ACHN (cell line): ENCODE results near the gene ARNT2.

Experiments
- DNase-seq: peaks from one replicate; pipeline ENCODE4 v3.0.0-alpha.2; 2015
- in situ Hi-C: cut with HindIII; loops from 2 replicates; pipeline ENCODE4 v1.10.0; 2017; ENCODE audit warnings: low sequenced_read_pairs, low pct_ligation_motif_present, low pct_unique_long_range_greater_than_20kb

The ARNT2 gene

GRCh38 chr15:80558631-80559319, 154.6 kb downstream of the ARNT2 start:
- DNase-seq = no peak
- in situ Hi-C loops = no loop called here

DNA sequence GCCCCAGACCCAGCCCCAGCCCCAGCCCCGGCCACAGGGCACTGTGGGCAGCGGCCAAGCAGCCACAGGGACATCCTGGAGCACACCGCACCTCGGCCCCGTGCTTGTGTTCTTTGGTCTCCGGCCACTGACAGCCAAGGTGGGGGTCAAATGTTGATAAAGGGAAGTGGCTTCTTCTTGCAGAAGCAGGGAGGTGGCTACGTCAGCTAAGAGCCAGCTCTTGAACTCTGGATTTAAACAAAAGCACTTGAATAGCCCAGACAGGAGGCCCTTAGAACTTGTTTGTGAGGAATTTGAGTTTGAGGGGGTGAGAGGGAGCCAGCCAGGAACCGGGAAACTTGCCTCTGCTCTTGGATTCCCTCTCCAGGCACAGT, 155.1 kb downstream of the ARNT2 start:
- DNase-seq = no peak
- in situ Hi-C loops = no loop called here

- in situ Hi-C loops = no loop called here
- no peak for DNase-seq
Observed at GRCh38 chr15:80559761-80560160, 155.6 kb downstream of the ARNT2 start.

DNA sequence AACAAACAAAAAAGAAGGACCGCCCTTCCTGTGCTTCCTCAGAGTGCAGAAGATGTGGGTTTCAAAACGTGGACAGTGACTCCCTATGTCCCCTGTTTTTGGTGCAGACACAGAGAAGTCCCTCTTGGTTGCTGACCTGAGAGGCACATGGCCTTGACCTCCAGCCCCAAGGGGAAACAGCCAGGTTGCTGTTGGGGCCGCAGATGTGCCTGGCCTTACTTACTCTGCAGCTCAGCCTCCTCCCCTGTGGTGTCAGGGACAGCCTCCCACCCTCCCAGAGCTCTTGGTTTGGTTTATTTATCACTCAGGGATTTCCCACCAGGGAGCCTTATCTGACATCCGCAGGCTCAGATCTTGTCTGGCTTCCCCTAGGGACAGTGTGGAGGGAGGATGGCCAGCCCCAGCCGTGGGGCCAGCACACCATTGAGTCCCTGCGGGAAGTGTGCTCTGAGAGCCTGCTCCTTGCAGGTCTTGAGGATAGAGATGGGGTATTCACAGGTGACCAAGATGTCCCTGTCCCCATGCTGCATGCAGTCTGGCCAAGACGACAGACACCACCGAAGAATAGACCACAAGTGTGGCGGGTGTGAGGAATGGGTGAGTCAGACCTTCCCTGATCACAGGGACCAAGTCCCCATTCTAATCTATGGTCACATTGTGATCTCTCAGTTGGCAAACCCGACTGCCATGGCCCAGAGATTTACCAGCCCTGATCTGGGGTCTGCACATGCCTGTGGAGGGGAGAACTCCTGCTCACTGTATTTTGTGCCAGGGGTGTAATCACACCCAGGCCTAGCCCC, 156.6 kb downstream of the ARNT2 start:
- DNase-seq = no peak
- in situ Hi-C loops = no loop called here

GRCh38 chr15:80561500-80561899, 157.3 kb downstream of the ARNT2 start:
- DNase-seq = no peak
- in situ Hi-C loops = no loop called here

- in situ Hi-C loops = no loop called here
- DNase-seq = no peak
Observed at GRCh38 chr15:80562033-80562432, 157.9 kb downstream of the ARNT2 start.

DNA sequence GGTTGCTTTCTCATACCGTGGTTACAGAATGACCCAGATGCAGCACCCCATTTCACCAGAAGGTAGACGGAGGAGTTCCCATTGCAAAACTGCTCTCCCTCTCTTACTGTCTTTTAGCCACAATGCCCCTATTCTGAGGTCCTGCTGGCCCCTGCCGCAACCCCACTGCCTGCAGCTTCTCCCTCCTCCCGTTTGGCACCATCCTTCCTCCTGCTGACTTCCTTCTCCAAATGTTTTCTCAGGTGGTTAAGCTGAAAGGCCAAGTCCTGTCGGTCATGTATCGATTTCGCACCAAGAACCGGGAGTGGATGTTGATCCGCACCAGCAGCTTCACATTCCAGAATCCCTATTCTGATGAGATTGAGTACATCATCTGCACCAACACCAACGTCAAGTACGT, 158.7 kb downstream of the ARNT2 start:
- in situ Hi-C loops = no loop called here
- no peak for DNase-seq

DNA sequence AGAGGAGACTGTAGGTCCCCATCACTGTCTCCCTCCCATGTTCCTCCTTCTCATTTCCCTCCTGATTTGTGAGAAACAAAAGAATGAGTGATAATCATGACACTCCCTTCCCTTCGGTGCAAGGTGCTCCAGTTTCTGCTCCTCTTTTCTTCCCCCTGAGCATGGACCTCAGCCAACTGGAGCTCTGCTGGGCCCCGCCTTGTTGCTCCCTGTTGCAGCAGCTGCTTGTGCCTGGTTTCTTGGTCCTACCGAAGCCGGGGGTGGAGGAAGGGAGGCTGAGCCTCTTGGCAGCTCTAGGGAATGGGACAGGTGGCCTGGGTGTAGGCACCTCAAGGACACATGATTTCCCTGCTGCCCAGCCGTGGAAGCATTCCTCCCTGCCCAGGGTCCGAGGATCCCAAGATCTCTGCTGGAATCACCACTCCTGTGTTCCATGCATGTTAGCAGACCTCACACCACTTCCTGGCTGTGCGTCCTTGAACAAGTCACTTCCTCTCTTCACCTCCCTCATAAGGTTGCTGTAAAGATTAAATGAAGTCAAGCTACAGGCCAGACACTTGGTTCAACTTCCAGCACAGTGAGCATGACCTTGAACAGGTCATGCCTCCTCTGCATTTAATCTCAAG, 159.3 kb downstream of the ARNT2 start:
- DNase-seq = no peak
- in situ Hi-C loops = no loop called here

DNA sequence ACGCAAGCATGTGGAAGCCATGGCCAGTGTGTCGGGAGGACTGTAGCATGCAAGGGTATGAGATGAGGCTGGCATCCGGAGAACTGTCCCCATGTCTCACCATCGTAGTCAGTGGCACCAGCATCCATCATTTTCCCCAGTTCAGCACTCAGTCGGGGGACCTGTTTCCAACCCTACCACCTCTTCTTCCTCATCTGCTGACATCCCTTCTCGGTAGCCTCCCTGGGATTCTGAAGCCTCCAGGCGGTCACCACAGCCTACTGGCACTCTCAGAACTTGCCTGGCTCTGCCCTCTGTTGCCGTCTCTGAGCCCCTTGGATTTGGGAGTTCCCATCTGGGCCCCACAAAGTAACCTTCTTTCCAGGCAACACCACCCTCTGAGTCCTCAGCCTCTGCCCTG, 159.9 kb downstream of the ARNT2 start:
- DNase-seq = no peak
- in situ Hi-C loops = no loop called here

GRCh38 chr15:80565398-80565797, 161.2 kb downstream of the ARNT2 start:
- DNase-seq = no peak
- in situ Hi-C loops = no loop called here

DNA sequence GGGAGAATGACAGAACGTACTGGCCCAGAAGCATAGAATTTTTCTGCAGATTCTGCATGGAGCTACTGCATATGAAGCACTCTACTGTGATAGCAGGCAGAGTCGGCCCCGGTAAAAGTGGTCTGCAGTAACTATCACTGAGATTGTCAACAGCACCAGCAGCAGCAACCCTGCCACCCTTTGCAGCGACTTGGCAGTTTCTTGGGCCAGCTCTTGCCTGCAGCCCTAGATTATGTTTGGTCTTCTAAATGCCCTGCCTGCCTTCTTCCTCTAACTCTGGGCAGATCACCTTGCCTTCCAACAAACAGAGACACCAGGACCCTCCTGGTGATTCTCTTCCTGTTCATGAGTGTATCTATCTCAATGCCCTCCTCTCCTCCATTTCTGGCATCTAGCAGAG, 161.8 kb downstream of the ARNT2 start:
- in situ Hi-C loops = no loop called here
- no peak for DNase-seq

- DNase-seq = peak; percentile 69
- in situ Hi-C loops = no loop called here
Observed at GRCh38 chr15:80567721-80568157, 163.6 kb downstream of the ARNT2 start.

DNA sequence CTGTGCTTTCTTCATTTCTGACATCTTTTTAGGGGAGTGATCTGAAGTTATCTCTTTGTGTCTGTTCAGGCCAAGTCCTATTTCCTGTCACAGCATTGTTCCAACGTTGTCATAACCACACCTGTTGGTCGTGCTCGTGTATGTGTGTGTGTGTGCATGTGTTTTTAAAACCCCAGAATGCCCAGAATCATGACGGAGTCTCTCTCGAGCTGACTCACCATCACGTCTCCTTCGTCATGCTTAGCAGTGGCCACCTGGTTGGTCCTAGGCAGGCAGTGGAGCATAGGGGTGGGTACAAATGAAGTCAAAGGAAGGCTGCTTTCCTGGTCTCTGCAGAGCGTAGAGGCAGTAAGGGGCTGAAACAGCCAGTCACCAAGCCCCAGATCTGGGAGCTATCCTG, 164.1 kb downstream of the ARNT2 start:
- DNase-seq = no peak
- in situ Hi-C loops = no loop called here

DNA sequence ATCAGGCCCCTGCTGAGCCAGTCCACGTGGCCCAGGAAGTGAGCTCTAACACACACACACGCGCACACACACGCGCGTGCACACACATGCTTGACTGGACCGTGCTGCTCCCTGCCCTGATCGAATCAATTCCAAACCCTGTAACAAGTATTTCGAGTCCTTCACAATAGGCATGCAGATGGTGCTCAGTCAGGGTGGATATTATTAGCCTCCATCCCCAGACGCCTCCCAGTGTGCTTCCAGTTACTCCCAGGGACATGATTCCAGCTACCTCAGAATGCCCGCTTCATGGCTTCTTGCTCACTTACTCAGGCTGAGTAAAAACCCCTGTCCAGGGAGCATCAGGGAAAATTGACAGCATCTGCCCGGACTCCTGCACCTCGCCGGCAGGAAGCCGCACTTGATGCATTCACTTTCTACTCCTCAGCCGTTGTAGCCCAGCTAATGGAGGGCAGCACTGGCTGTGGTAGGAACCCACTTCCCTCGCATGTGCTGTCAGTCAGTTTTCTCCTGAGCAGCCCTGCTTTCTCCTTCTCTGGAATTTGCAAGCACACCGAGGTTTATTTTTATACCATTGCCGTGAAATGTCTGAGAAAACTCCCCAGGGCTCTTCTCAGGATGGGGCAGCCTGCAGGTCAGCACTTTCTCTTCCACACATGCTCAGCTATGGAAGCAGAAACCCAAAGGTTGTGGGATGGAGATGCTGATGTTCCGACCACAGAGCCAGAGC, 164.9 kb downstream of the ARNT2 start:
- no peak for DNase-seq
- in situ Hi-C loops = no loop called here

DNA sequence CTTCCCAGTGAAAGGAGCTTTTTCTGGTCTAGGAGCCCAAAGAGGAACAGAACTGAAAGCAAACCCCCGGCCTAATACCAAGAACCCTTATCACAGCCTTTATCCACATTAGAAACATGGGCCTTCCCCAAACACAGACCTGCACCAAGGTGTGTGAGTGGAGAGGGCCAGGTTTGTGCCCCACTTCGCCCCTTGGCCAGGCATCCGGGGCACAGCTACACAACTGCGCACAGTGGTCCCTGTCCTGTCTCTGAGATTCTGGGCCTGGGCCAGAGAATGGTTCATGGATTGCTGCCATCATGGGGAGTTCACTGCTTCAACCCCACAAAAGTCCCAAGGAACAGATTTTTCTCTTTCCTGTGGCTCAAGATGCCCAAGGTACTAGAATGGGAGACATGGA, 165.5 kb downstream of the ARNT2 start:
- DNase-seq = no peak
- in situ Hi-C loops = no loop called here

- in situ Hi-C loops = no loop called here
- DNase-seq = no peak
Observed at GRCh38 chr15:80570553-80570952, 166.4 kb downstream of the ARNT2 start.

DNA sequence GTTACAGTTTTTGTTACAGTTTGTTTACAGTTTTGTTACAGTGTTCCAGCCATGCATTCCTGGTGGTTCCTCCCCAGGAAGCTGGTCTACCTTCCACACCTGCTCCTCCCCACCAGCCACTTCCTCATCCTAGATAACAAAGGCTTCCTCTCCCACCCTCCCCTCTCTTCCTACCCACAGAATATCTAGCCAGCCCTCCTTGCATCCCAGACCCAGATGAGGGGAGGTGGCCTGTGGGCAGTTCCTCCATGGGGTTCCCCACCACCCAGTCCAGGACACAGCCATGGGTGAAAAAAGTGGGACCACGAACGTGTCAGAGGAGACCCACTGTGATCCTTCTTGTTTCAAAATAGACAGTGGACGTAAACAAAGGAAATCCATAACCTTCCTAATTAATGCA, 168.2 kb downstream of the ARNT2 start:
- no peak for DNase-seq
- in situ Hi-C loops = no loop called here

DNA sequence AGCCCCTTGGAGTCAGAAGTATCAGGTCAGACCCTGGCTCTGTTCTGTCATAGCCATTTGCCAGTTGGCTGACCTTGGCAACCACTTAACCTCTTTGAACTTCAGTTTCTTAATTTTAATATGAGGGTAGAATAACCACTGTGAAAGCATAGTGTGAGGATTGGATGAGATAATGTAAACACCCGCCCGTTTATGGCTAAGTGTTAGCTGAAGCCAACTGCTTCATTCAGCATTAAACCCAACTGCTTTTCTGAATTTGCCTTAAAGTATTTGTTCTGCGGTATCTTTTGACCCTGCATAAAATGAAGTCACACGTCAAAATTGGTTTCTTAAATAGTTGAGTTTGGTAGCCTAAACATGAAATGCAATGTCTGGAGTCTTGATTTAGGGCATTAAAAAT, 169.4 kb downstream of the ARNT2 start:
- in situ Hi-C loops = no loop called here
- no peak for DNase-seq

GRCh38 chr15:80574590-80574989, 170.4 kb downstream of the ARNT2 start:
- in situ Hi-C loops = no loop called here

More at GRCh38 chr15:80574590-80574989, 170.4 kb downstream of the ARNT2 start:
- DNase-seq = no peak
